ENCODE results near the gene B3GNT8.
"Not testable (repeated sequence)": the region's sequence is repeated elsewhere in the genome, so short reads cannot be mapped to it uniquely, and the experiment has no call there.

The B3GNT8 gene

GRCh38 chr19:41397086-41398049, 29.8 kb downstream of the B3GNT8 start, which contains the start of the genes BCKDHA and EXOSC5:
Gene BCKDHA, plus strand, starts transcription at chr19:41397818. Its CDS starts 10 bp downstream, at chr19:41397828.
Gene EXOSC5, minus strand, starts transcription at chr19:41397359. Its CDS starts 31 bp downstream, at chr19:41397328.
- in situ Hi-C loops (cut with HindIII; ENCODE audit: low sequenced_read_pairs), result no loop called here

DNA sequence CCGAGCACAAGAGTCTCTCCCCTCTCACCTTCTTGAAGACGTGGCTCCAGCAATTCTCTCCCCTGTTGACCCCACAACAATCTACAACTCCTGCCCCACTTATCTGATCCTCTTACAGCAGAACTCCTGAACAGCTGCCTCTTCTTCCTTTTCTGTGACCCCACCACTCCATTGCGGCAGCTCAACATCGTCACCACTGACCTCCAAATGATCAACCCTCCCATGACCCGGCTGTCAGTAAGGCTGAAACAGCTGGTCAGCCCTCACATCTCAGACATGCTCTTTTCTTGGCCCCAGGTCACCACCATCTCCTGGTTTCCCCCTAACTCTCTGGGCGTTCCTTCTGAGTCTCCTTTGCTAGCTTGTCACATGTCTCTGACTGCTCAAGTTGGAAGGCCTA, 31.8 kb downstream of the B3GNT8 start:
- in situ Hi-C loops (cut with HindIII; ENCODE audit: low sequenced_read_pairs), result no loop called here

DNA sequence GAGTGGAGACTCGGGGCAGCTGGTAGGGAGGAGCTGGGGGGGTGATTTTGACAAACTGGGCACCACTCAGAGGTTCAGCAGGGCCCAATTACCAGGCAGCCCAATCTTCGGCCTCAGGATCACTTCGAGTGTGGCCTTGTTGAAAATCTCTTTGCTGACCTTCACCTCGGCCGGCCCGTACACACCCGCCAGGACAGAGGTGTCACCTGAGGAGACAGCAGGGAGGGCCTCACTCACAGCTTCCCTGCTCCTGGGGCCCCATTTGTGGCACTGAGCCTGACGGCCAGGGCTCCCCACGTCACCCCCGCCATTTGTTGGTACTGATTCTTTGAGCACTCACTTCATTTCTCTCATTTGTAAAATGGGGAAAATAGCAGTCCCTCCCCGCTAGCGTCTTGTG, 34.4 kb downstream of the B3GNT8 start:
- in situ Hi-C loops (cut with HindIII; ENCODE audit: low sequenced_read_pairs), result no loop called here

GRCh38 chr19:41391618-41392017, 35.6 kb downstream of the B3GNT8 start:
- in situ Hi-C loops (cut with HindIII; ENCODE audit: low sequenced_read_pairs), result no loop called here

DNA sequence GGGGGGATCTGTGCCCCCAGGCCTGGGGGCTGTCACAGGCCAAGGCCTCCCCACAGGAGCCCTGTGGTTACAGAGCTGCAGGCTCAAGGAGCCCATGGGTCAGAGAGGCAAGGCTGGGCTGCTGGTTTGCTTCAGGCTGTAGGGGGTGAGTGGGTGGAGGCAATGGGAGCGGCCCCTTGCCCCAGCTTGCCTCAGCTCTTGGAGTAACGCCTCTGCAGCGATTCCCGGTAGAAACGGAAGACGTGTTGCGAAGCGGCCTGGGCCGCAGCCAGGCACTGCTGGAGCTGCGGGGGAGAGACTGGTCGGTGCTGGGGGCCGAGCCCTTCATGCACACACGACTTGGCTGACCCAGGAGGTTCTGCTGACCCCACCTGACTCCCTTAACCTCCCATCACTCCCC, 40.7 kb downstream of the B3GNT8 start:
- in situ Hi-C loops (cut with HindIII; ENCODE audit: low sequenced_read_pairs), result no loop called here

GRCh38 chr19:41384351-41384750, 42.8 kb downstream of the B3GNT8 start:
- in situ Hi-C loops (cut with HindIII; ENCODE audit: low sequenced_read_pairs), result no loop called here

DNA sequence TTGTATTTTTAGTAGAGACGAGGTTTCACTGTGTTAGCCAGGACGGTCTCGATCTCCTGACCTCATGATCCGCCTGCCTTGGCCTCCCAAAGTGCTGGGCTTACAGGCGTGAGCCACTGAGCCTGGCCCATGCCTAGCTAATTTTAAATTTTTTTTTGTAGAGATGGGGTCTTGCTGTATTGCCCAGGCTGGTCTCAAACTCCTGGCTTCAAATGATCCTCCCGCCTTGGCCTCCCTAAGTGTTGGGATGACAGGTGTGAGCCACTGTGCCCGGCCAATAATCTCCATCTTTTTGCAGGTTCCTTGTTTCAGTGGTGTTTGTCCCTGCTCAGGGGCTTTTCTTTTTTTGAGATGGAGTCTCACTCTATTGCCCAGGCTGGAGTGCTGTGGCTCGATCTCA, 45.6 kb downstream of the B3GNT8 start:
- in situ Hi-C loops (cut with HindIII; ENCODE audit: low sequenced_read_pairs), result not testable (repeated sequence)

- in situ Hi-C loops (cut with HindIII; ENCODE audit: low sequenced_read_pairs), result no loop called here
Measured at GRCh38 chr19:41377977-41378709, 49.0 kb downstream of the B3GNT8 start.

GRCh38 chr19:41376998-41377365, 50.2 kb downstream of the B3GNT8 start:
- in situ Hi-C loops (cut with HindIII; ENCODE audit: low sequenced_read_pairs), result no loop called here

DNA sequence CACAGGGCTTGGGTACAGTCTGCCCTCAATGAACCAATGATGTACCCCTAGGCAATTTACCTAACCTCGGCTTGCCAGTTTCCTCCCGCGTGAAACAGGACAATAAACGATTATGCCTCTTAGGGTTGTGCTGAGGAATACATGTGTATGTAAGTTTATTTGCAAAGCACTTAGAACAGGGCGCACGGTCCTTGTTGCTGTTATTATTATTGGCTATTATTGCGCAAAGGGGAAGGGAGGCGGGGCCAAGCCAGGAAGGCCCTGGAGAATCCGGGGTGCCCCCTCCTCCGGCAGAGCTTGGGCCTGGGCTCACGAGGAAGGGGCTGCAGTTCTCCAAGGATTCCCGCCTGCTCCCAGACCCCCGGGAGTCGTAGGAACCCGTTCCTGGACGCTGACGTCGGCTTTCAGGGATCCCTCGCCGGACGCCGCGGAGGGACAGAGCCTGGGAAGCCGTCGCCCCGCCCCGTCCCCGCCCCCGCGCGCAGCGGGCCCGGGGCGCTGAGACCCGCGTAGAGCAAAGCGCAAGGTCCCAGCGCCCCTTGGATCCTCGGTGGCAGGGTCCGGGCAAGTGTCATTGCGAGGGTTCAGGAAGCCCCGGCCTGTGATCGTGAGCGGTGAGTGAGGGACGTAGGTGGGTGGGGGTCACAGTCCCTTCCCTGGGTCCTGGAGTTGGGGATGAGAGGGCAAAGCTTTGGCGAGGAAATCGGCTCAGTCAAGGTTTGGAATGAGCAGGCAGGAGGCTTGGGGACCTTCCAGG, 50.8 kb downstream of the B3GNT8 start, which contains the start of gene TMEM91:
TSS of gene TMEM91 (plus strand) at position 293 of the 757 bp plus-strand sequence. CDS start 1,777 bp downstream, outside the sequence.
- in situ Hi-C loops (cut with HindIII; ENCODE audit: low sequenced_read_pairs), result no loop called here
